Amniotic stem cell (primary cell): ENCODE results near the gene NCOR2.

Experiments
- DNase-seq: peaks from one replicate; lab custom pipeline; 2025; lab: John Stamatoyannopoulos, UW

Gene NCOR2

DNA sequence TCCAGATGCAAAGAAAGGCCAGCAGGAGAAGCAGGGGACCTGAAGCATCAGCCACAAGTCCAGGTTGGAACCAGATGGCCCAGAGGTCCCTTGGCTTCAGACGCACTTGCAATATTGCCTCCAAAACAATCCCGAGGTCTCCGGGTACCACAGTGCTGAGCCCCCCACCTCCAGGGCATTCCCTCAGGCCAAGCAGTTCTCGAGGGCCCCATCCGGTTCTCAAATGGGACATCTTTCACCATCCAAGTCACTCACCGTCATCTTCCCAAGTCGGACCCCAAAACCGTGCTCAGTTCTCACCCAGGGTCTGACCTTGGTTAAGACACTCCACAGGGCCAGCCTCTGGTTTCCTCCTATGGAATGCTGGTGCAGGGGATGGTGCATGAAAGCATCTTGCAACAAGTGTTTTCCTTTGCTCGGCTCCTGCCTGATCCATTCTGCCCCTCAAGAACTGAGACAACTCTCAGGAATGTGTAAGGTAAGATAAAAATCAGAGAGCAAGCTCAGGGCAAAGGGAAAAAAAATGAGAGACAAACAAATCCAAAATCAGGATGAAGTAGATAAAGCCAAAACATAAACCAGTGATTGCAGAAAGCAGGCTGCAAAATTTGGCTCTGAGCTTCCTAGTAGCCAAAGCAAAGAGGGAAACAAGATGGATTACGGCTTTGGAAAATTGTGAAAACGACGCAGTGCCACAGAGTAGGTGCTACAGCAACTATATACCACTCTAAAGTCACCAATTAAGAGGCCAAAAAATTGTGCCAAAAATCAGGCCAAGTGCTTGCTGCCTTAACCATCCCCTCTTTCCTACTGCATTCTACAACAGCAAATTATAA is 8.0 kb downstream of the NCOR2 start:
- DNase-seq = no peak

DNA sequence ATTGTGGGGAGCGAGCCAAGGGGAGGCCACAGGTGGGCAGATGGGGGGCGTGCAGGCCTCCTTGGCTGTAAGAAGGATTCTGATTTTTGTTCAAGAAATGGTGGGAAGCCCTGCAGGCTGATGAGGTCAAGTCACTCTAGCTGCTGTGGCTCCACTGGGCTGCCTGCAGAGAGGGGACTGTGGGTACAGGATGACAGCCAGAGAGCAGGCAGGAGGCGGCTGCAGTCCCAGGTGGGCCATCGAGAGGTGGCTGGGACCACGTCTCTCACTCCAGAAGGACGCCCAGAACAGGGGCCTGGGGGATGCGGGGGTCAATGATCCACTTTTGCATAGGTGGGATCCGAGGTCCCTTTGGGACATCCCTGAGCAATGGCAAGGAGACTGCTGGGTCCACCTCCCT is 9.1 kb downstream of the NCOR2 start:
- DNase-seq = no peak

DNA sequence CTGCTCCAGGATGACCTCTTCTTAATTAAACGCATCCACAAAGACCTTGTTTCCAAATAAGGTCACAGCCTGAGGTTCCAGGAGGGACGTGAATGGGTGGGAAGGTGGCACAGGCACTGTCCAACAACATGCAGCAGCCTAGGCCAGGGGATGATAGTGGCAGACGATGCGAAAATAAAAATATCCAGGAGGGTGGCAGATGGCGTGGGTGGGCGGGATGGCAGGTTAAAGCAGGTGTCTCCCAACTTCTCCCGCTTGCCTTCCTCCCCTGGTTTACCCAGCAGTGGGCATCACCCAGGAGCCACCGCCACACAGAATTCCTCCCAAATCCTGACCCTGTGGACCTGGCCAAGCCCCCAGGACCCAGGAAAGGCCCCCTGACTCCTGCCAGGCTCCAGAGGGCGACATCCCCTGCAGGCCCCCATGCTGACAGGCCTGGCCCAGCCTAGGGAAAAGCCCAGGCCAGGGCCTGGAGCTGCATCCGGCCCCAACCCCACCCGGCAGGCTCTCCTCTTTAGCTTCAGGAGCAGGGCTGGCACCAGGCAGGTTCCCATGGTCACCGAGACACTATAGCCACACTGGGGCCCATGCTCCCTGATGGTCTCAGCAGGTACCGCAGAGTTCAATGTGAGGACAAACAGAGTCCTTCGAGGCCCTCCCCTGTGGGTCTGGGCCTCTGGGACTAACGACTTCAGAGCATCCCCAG is 9.7 kb downstream of the NCOR2 start:
- no peak for DNase-seq

DNA sequence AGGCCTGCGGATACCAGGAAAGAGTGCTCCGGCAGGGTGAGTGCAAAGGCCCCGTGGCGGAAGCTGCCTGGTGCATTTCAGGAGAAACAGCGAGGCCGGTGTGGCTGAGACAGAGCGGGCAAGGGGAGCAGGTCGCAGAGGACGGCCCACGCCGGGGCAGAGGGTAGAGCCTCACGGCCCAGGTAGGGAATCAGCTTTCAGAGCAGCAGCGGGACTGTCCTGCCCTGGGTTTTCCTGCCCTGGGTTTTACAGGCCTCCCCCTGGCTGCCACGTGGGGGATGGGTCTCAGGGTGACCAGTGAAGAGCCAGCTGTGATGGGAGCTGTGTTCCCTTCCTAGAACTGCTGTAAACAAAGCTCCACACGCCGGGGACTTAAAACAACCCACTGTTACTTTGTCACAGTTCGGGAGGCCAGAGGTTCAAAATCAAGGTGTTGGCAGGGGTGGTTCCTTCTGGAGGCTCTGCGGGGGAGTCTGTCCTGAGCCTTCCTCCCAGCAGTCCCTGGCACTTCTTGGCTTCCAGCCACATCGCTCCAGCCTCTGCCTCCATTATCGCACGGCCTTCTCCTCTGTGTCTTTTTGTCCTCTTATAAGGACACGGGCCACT is 10.4 kb downstream of the NCOR2 start:
- no peak for DNase-seq

DNA sequence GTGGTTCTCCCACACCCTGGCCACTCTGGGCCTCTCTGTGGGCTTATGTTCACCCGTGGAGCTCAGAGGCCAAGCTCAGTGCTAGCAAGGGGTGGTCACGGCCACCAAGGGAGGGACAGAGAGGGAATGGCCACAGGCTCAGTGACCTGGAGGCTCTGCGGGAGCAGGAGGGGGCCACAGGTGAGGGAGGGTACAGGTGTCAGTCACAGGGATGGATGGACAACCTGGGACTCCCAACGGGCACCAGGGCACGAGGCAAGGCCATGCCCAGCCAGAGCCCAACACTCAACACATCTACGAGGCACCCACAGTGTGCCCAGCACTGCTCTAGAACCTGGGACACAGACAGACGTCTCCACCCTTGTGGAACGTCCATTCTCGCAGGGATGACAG is 11.3 kb downstream of the NCOR2 start:
- no peak for DNase-seq

DNA sequence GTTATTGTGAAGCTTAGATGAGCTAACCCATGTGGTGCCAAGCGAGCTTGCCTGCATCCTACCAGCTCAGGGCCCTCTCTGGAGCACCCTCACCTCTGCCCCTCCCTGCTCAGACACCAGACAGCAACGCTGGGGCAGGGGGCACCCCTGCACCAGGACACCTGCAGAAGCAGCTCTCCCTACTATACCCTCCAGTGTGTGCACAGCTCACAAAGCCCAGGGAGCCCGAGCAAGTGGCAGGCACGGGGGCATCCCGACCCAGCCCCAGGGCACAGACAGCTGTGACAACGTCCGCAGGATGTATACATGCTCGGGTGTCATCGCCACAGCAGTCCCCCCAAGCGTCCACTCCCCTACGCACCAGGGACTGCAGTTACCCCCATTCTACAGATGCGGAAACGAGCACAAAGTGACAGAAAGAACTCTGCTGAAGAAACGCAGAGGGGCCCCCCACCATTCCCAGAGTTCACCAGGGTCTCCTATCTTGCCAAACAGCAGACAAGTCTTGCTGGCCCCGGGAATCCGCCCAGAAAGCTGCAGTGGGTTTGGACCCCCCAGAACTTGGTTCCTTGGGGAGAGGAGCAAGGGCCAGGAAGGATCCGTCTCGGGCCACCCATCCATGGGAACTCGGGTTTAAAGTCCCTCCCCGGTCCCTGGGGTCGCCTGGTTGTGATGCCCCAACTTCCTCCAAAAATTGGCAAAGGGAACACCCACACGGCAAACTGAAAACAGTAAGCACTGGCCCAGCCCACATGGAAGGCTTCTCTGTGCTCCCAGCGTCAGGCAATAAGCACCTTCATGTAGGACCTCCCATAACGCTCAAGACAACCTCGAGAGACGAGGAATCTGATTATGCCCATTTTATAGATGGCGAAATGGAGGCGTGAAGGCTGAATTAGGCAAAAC is 12.0 kb downstream of the NCOR2 start:
- DNase-seq = no peak

DNA sequence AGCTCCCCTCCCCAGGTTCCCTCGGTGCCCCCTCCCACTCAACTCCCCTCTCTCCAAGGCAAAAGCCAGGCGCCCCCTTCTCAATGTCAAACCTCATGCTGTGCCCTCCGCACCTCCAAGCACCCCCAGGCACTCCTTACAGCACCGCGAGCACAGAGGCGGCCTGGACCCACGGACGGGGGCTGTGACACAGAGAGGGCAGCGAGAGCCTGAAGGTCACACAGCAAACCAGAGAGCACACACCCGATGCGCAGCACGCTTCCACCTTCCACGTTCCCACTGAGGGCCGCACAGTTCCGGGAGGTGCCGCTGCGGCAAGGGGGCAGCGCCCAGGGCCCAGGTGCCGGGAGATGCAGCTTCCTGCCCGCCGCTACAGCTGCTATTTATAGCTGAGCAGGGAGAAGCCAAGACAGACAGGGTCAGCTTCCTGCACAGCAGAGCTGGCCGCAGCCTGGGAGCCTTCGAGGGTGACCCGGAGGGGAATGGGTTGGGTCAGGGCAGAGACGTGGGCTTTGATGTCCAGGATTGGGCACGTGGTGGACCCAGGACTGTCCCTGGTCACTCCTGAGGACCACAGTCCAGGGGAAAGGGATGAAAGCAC is 12.9 kb downstream of the NCOR2 start:
- DNase-seq = no peak

DNA sequence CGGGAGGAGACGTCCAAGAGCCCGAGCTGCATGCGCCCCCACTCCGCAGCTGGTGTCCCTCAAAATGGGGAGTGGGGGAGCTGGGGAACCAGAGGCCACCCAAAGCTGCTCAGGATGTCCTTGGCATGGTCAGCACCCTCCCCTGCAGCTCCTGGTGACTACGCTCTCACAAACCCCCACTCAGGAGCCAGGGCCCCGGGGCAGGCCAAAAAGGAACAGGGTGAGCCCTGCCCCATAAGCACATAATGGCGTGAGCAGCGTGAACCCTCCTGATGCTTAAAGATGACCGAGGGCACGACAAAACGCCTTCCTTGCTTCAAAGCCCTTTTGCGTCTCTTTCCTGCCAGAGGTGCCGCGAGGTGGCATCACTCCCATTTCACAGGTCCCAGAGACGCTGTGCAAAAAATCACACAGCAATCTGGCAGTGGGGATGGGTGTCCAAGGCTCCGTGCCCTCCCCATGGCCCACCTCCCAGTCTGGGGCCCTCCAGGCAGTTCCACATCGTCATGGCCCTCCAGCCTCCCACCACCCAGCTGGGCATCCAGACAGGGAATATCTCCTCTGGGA is 13.5 kb downstream of the NCOR2 start:
- DNase-seq = no peak

DNA sequence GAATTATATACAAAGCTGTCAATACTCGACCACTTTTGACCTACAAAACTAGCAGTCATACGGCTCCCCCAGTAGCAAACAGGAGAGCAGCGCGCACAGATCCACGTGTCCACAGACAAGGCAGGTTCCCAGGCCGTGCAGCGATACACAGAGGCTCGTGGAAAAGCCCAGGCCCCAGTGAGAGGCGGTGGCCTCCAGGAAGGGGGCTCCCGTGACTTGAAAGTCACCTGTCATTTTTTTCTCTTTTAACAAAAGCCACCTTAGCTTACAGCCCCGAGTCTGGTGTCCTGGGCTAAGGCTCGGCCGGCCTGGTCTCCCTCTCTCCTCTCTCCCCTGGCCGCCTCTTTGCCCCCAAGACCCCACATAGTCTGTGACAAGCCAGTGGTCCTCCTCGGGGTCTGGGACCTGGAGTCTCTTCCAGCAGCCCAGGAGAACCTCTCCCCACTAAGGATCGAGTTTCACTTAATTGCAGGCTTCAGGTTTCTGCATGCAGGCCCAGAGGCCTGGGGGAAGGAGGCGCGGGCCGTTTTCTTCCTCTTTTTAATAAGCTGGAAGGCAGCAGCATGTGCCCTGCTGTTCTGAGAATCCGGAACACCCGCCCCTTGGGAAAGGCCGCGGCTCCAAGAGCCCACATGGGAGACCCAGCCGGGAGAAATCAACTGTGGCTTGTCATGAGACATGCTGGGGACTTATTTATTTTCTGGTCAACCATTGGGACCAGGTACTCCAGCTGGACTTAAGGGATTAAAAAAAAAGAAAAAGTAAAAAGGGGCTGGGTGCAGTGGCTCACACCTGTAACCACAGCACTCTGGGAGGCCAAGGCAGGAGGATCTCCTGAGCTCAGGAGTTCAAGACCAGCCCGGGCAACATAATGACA is 15.9 kb downstream of the NCOR2 start:
- DNase-seq = no peak

DNA sequence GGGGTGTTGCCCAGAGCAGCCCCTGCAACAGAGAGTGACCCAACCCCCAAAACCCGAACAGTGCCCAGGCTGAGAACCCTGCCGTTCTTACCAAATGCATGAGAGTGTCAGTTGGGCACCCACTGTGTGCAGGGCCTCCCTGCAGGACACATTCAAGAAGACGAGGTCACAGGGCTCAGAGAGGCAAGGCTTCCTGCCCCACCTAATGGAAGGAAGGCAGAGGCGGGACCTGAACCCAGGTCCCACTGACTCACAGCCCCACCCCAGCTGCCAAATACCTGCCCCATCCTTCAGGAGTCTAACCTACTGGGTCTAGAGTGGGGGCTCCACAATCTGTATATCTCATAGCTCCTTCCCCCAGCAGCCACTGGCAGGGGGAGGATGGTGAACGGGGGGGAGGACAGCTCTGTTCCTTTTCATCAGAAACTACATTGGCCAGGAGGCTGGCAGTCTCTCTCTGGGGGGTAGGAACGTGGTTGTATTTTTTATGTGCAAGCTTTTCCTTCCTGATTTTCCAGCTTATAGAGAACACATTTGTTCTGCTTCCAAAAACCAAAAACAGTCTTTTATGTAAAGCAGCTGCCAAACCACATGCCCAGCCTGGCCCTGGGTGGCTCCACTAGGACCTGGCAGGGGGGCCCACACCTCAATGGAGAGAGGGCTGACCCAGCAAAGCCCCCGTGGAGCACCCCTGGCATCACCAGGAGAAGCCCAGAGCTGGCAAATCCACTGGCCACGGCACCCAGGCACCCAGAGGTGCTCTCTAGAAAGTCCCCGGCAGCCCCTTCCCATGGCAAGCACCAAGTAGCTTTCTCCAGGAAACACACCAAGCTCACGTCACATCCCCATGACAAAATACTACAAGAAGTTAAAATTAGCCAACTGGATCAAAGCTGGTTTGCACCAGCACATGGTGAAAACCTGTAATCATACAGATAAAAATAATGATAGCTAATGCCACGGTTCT is 17.0 kb downstream of the NCOR2 start:
- DNase-seq = no peak

DNA sequence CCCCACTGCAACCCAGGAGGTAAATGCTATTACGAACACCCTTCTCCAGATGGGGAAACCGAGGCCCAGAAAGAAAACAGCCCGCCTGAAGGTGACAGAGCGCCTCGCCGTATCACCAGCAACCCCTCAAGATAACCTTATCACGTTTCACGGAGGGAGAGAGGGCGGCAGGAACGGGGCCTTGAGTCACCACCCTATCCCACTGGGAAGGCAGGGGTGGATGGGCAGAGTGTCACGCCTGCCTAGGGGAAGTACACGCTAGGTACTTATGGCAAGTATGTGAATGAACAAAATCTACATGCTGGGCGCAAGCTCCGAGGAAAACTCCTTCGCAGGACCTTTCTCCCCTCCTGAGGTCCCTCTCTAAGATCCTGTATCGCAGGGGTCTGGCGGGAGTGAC is 17.8 kb downstream of the NCOR2 start:
- no peak for DNase-seq

DNA sequence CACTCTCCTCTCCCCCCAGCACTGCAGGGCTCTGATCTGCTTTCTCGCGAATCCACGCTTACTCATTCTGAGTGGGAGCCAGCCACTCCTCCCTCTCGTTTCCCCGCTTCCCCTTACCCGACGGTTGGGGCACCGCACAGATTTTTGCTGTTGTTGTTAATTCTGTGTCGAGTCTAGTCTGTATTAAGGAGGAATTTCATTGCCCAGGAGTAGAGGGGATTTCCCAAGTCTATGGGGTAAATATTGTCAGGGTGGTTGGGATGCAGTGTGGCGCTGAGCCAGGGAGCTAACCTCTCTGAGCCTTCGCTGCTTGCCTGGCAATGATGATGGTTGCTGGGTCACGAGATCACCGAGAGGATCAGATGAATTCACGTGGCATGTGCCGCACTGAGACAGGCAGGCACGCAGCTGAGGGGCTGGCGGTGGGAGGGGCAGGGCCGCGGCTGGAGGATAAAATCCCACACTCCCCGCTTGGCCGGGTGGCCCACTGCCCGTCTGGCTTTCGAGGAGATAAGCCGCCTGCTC is 18.5 kb downstream of the NCOR2 start:
- no peak for DNase-seq

DNA sequence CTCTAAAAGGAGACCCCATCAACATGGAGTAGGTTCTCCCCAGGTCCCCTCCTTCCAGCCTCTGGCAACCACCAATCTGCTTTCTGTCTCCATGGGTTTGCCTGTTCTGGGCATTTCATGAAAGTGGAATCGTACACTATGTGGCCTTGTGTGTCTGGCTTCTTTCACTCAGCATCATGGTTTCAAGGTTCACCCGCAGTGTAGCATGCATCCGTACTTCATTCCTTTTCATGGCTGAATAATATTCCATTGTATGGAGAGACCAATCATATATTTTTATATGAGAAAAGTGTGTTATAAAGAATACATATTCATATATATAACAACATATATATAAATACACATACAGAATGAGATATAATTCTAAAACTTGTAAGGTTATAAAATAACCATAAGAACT is 19.8 kb downstream of the NCOR2 start:
- DNase-seq = no peak

DNA sequence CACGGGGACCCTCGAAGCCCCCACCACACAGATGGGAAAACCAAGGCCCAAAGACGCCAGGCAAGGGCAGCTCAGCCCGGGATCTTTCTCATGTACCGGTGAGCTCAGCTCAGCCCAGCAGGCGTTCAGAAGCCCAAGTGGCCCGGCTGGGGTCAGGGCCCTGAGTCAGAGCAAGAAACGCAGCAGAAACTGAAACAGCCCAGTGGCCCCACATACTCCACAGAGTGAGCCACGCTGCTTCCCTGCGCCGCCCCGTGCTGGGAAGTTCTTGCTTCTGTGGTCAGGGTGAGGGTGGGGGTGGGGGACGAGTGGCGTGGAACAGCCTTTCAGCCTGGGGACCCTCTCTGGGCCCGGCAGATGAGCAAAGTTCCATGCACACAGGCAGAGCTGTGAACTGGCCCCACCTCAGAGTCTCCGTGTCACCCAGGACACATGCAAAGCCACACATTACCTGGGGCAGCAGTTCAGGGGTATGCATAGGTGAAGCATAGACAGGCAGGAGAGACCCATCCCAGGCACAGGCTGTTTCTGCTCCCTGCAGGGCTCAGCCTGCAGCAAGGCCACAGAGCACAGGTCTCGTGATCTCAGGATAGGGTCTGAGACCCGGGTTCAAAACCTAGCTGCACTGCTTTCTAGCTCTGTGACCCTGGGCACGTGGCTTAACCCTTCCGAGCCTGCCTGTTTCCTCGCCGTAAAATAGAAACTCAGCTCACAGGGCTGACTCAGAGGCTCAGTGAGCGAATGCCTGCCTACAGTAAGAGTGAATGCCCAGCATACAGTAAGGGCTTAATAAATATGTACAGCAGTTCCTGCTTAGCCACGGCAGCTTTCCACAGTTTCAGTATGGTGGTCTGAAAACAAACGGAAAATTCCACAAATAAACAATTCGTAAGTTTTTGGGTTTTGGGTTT is 21.6 kb downstream of the NCOR2 start:
- DNase-seq = no peak

DNA sequence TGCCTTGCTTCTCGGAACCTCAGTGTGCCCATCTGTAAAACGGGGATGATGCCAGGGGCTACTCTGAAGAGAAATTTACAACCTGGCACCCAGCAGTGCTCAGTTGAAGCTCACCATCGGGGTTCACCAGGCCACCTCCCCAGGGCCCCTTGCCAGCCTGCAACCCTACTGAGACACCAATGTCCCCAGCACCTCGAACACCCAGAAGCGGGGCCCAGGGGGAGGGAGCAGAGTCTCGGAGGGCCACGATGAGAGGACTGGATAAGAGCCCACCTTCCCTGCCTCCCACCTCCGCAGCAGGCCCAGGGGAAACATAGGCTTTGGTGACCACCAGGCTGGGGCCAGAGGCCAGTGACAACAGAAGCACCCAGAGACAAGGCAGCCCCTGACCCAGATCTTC is 22.4 kb downstream of the NCOR2 start:
- no peak for DNase-seq

DNA sequence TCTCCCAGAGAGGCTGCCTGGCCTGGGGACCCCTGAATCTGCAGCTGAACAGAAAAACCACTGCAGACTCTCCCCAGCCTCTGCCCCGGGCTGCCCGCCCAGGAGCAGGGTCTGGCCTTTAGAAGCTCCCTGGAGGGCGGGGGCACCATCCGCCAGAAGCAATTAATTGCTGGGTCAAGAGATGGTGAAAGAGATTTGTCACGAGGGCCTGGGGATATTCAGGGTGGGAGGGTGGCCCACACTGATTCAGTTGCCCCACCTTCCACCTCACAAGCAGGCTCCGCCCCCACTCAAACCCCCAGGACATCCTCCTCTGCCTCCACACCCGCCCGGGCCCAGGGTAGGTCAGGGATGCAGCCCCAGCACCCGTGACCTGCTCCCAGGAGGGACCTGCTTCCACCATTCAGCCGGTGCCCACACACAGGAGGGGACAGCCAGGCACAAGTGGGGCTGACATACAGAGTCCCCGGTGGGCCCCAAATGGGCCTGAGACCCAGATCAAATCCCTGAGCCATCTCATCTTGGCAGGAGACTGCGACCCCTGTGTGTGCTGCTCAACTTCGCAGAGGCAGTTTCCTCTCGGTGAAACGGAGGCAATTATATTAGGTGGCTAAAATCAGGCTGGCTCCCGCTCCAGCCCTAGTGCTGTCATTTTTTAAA is 23.0 kb downstream of the NCOR2 start:
- no peak for DNase-seq

DNA sequence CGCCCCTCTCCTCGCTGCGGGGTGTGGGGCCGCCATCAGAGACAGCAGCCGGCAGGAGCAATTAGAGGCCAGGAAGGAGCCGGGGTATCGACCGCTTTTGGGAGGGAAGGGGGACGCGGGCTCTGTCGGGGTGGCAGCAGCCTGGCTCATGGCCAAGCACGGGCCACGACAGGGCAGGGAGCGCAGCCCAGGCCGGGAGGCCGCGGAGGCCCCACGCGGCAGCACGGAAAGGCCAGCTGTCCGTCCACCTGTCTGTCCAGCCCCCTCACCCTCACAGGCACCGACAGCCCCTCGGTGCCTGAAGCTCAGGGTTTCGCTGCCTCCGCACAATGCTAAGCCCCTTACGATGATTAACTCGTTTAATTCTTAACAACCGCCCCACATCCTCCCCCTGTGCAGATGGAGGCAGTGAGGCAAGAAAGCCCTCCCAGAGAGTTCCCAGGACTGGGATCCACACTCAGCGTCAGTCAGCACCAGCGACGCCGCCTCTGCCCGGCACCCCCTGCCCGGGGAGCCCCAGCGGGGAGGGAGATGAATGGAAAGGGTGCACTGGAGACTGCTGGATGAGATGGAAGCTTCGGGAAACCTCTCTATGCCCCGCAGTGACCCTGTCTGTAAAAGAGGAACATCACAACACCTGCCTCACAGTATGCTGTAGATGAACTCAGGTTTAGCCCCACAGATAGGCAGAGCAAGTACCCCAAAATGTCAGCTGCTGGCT is 23.7 kb downstream of the NCOR2 start:
- DNase-seq = no peak
